ENCODE measurements around the gene PTH1R. TPM values are rescaled to one million over a fixed set of nuclear protein-coding genes. Genes with fewer than 3 reads are reported as not detected.
A peak's percentile ranks its signal among the peaks of the same experiment; 100 is the strongest.
"Not testable (repeated sequence)": the region's sequence is repeated elsewhere in the genome, so short reads cannot be mapped to it uniquely, and the experiment has no call there.

The PTH1R gene
- total RNA-seq, 1 donor from 2014 or later = 10.3 TPM

GRCh38 chr3:46908986-46909534 is 31.5 kb downstream of the PTH1R start:
- H3K27ac ChIP-seq = no peak overlapping the region
- H3K9me3 ChIP-seq = no peaks in the 10 kb centered on the region
- peaks cover 14 to 21% of the 10 kb centered on the region in 2 donors for H3K4me1 ChIP-seq
- peak in 1 of 2 donors; percentile 62 for DNase-seq (ENCODE audit: low spot score in 2 of 2)
- TF ChIP-seq CTCF (IDR thresholded peaks at IDR 0.05) = no peak
- intact Hi-C loops (cut with DNase I) = loop anchor here (1.0 to 2.0 kb wide), 4 partner anchors 26 to 204 kb away; no protein-coding TSS in a partner anchor
- no peaks in the 10 kb centered on the region for H3K36me3 ChIP-seq
- H3K27me3 ChIP-seq = no peaks in the 10 kb centered on the region
- peak overlapping the region in 1 of 2 donors; percentile 19 for H3K4me3 ChIP-seq

- Histone ChIP-seq H3K27ac (no peak overlapping the region), H3K4me1 (peaks cover 14 to 21% of the 10 kb centered on the region in 2 donors), H3K9me3 (no peaks in the 10 kb centered on the region), H3K36me3 (no peaks in the 10 kb centered on the region), H3K4me3 (peak overlapping the region in 1 of 2 donors; percentile 19), H3K27me3 (no peaks in the 10 kb centered on the region)
- TF ChIP-seq CTCF (IDR thresholded peaks at IDR 0.05) = peak; percentile 83 to 93 (median 88)
- DNase-seq (ENCODE audit: low spot score in 2 of 2) = peak; percentile 56 to 92
- intact Hi-C loops (cut with DNase I) = loop anchor here (1.0 to 2.0 kb wide), 3 partner anchors 25 to 204 kb away; no protein-coding TSS in a partner anchor
These were observed 32.1 kb downstream of the PTH1R start for GRCh38 chr3:46909535-46910161.

GRCh38 chr3:46910166-46910760 is 32.7 kb downstream of the PTH1R start:
- Histone ChIP-seq H3K4me1 (peaks cover 14 to 21% of the 10 kb centered on the region in 2 donors), H3K9me3 (no peaks in the 10 kb centered on the region), H3K4me3 (no peak overlapping the region), H3K27ac (no peak overlapping the region), H3K27me3 (no peaks in the 10 kb centered on the region), H3K36me3 (no peaks in the 10 kb centered on the region)
- intact Hi-C loops (cut with DNase I) = no loop called here
- TF ChIP-seq CTCF (IDR thresholded peaks at IDR 0.05) = no peak
- DNase-seq (ENCODE audit: low spot score in 2 of 2) = peak in 1 of 2 donors; percentile 61

GRCh38 chr3:46910914-46911313 is 33.4 kb downstream of the PTH1R start:
- H3K4me1 ChIP-seq = peaks cover 14 to 21% of the 10 kb centered on the region in 2 donors
- H3K27ac ChIP-seq; H3K36me3 ChIP-seq; H3K27me3 ChIP-seq; H3K4me3 ChIP-seq; H3K9me3 ChIP-seq; intact Hi-C loops (cut with DNase I): not testable (repeated sequence)
- DNase-seq (ENCODE audit: low spot score in 2 of 2) = peak in 1 of 2 donors; percentile 57

GRCh38 chr3:46912986-46913385 is 35.5 kb downstream of the PTH1R start:
- peaks cover 14 to 18% of the 10 kb centered on the region in 2 donors for H3K4me1 ChIP-seq
- no peak for TF ChIP-seq CTCF (IDR thresholded peaks at IDR 0.05)
- H3K36me3 ChIP-seq = peaks cover 6 to 17% of the 10 kb centered on the region in 2 donors
- DNase-seq (ENCODE audit: low spot score in 2 of 2) = no peak
- H3K27me3 ChIP-seq = no peaks in the 10 kb centered on the region
- H3K9me3 ChIP-seq = no peaks in the 10 kb centered on the region
- no peak overlapping the region for H3K27ac ChIP-seq
- H3K4me3 ChIP-seq = no peak overlapping the region
- intact Hi-C loops (cut with DNase I) = no loop called here

- no peak overlapping the region for H3K27ac ChIP-seq
- H3K9me3 ChIP-seq = no peaks in the 10 kb centered on the region
- no peak for TF ChIP-seq CTCF (IDR thresholded peaks at IDR 0.05)
- intact Hi-C loops (cut with DNase I) = no loop called here
- no peak overlapping the region for H3K4me3 ChIP-seq
- peaks cover 8 to 11% of the 10 kb centered on the region in 2 donors for H3K4me1 ChIP-seq
- H3K27me3 ChIP-seq = no peaks in the 10 kb centered on the region
- H3K36me3 ChIP-seq = peaks cover 6 to 23% of the 10 kb centered on the region in 2 donors
- peak in 1 of 2 donors; percentile 64 for DNase-seq (ENCODE audit: low spot score in 2 of 2)
These were observed 36.1 kb downstream of the PTH1R start for GRCh38 chr3:46913644-46914043.
